HG03575 (cell line): ENCODE data around the gene DIS3L2.
"Not testable (repeated sequence)": the region's sequence is repeated elsewhere in the genome, so short reads cannot be mapped to it uniquely, and the experiment has no call there.

Experiments used
- ATAC-seq: cut with Tn5 transposase; IDR thresholded peaks from one replicate; pipeline ENCODE4 v1.9.1; 2021; ENCODE audit not compliant: unreplicated experiment, insufficient number of reproducible peaks, low FRiP score; ENCODE audit errors: extremely low read depth

The DIS3L2 gene

GRCh38 chr2:232085826-232086425, 124.4 kb downstream of the DIS3L2 start:
- no peak for ATAC-seq

GRCh38 chr2:232088771-232089170, 127.3 kb downstream of the DIS3L2 start:
- no peak for ATAC-seq

- ATAC-seq = no peak
Measured at GRCh38 chr2:232094201-232094600, 132.7 kb downstream of the DIS3L2 start.

DNA sequence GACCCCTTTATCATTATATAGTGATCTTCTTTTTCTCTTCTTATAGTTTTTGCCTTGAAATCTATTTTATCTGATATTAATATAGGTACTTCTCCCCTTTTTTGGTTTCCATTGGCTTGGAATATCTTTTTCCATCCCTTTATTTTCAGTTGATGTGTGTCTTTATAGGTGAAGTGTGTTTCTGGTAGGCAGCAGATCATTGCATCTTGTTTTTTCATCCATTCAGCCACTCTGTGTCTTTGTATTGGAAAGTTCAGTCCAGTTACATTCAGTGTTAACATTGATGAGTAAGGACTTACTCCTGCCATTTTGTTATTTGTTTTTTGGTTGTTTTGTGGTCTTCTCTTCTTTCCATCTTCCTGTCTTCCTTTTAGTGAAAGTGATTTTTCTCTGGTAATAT, 133.4 kb downstream of the DIS3L2 start:
- no peak for ATAC-seq

DNA sequence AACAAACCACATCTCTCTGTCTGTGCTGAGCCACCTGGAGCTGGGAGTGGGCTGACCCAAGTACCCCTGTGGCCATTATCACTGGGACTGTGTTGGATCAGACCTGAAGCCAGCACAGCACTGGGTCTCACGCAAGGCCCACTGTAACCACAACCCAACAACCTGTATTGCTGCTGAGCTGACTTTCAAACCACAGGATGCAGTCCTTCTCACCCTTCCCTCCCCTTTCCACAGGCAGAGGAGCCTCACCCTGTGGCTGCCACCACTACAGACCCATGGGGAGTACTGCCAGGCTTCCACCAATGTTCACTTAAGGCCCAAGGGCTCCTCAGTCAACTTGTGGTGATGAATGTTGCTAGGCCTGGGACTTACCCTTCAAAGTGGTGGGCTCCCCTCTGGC, 135.7 kb downstream of the DIS3L2 start:
- ATAC-seq = no peak

- no peak for ATAC-seq
Measured at GRCh38 chr2:232097758-232098157, 136.2 kb downstream of the DIS3L2 start.

DNA sequence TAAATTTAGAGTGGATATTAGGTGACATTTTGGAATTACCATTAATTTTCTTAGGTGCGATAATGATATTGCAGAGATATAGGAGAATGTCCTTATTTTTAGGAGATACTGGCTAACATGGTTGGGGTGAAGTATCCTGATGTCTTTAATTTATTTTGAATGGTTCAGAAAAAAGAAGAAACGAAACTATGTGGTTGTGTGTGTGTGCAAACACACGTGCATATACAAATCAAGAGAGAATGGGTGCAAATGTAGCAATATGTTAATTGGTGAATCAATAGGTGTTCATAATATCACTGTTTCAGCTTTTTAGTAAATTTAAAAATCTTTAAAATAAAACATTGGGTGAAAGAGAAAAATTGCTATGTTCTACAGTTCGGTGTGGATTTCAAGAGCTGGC, 140.9 kb downstream of the DIS3L2 start:
- no peak for ATAC-seq

- ATAC-seq = no peak
Measured at GRCh38 chr2:232103140-232103737, 141.7 kb downstream of the DIS3L2 start.

GRCh38 chr2:232104076-232104646, 142.6 kb downstream of the DIS3L2 start:
- no peak for ATAC-seq

DNA sequence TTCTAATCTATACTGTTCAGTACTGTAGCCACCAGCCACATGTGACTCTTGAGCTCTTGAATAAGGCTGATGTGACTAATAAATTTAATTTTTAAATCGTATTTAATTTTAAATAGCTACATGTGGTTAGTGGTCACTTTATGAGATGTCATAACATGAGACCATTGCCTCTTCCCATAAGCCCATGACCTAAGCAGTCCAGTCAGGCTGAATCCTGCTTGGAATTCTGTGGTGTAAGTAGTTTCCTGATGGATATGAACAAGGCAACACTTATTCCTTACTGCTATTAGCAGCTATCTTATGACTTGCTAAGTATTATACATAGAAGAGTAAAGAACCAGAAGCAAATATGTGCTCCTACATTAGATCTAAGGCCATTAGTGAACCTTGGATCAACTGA, 150.0 kb downstream of the DIS3L2 start:
- ATAC-seq = no peak

DNA sequence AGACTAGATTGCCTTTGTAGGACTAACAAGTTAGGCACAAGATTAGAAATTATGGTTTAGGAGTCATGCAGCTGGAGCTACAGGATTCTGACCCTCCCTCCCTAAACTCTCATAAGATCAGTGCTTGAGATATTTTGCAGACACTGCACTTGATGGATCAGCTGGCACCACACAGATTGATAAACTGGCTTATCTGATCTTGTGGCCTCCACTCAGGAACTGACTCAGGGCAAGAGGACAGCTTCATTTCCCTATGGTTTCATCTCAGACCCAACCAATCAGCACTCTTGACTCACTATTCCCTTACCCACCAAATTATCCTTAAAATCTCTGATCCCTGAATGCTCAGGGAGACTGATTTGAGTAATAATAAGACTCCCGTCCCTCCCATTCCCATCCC, 152.3 kb downstream of the DIS3L2 start:
- ATAC-seq = no peak

DNA sequence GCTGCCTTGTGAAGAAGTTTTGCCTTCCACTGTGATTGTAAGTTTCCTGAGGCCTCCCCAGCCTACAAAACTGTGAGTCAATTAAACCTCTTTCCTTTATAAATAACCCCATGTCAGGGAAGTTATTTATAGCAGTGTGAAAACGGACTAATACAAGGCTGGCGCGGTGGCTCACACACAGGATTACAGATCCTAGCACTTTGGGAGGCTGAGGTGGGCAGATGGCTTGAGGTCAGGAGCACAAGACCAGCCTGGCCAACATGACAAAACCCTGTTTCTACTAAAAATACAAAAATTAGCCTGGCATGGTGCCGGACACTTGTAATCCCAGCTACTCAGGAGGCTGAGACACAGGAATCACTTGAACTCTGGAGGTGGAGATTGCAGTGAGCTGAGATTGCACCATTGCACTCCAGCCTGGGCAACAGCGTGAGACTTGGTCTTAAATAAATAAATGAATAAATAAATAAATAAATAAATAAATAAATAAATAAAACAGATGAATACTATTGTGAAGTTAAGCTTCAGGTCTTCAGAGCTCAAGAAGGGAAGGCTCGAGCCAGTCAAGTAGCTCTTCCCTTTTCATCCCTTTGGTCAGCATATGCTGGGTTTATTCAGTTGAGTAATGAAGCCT, 154.3 kb downstream of the DIS3L2 start:
- ATAC-seq = not testable (repeated sequence)

DNA sequence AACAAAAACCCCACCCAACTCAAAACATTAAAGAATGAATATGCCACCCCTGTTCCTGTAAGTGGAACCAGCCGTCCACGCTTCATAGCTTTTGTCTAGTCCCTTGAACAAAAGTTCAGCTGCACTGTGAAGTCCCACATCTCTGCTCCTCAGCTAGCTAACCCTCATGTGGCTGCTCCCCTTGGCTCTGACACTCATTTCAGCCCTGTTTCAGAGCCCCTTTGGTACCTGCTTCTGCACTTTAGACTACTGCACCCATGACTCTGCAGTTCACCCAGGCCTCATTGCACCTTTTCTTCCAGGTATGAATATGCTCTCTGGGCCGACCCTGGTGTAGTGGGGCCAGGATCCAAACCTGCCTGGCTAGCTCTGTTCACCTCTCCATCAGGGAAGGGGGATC, 155.3 kb downstream of the DIS3L2 start:
- ATAC-seq = no peak

GRCh38 chr2:232117413-232117812, 155.9 kb downstream of the DIS3L2 start:
- no peak for ATAC-seq

GRCh38 chr2:232120911-232121310, 159.4 kb downstream of the DIS3L2 start:
- ATAC-seq = no peak

DNA sequence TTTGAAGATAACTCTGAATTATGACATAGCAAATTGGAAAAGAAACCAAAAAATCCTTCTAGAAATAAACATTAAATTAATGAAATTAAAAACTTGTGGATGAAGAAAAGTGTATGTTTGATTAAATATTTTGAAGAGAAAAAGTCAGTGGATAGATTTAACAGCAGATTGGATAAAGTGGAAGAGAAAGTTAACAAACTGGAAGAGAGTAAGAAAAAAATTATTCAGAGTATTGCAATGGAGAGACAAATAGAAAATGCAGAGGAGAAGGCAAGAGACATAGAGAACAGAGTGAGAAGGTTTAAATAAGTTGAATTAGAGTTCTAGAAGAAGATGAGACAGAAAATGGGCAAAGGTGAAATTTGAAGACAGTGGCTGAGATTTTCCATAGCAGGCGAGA, 162.8 kb downstream of the DIS3L2 start:
- no peak for ATAC-seq

GRCh38 chr2:232126301-232127099, 165.0 kb downstream of the DIS3L2 start:
- ATAC-seq = no peak

- no peak for ATAC-seq
Measured at GRCh38 chr2:232129483-232129882, 168.0 kb downstream of the DIS3L2 start.

- ATAC-seq = no peak
Measured at GRCh38 chr2:232132181-232132580, 170.7 kb downstream of the DIS3L2 start.

- no peak for ATAC-seq
Measured at GRCh38 chr2:232133078-232133477, 171.6 kb downstream of the DIS3L2 start.
